Kidney (tissue), 14 donors: Measurements from ENCODE around the gene PRKACG. TPM values are rescaled to one million over a fixed set of nuclear protein-coding genes. Genes with fewer than 3 reads are reported as not detected.

Source experiments
- DNase-seq, 5 donors: peaks; one replicate each; pipeline ENCODE4 v3.0.0-alpha.2; 2013 to 2020
- FAIRE-seq: peaks from 2 replicates; lab custom pipeline; 2012; peaks lifted over from hg19 to GRCh38; lab: Jason Lieb, UNC
- H3K27ac ChIP-seq, 2 donors: one replicate each; pipeline ENCODE4 v1.7.0; 2013; ENCODE audit warnings: low read depth in 2 of 2, low read length in 2 of 2, inconsistent platforms in 1 of 2
- H3K27me3 ChIP-seq: one replicate; pipeline ENCODE4 v1.7.1; 2013; ENCODE audit warnings: low read length, inconsistent platforms; ENCODE audit not compliant: control insufficient read depth, insufficient read depth
- H3K36me3 ChIP-seq, 3 donors: one replicate each; pipeline versions ENCODE4 v1.7.0 to v1.7.1; 2013; ENCODE audit warnings: low read length in 3 of 3, control low read depth in 1 of 3, inconsistent platforms in 1 of 3; ENCODE audit not compliant: insufficient read depth in 3 of 3, control insufficient read depth in 2 of 3
- H3K4me1 ChIP-seq, 3 donors: one replicate each; pipeline versions ENCODE4 v1.7.0 to v1.7.1; 2013; ENCODE audit warnings: low read length in 3 of 3, inconsistent platforms in 1 of 3, low read depth in 1 of 3; ENCODE audit not compliant: control insufficient read depth in 2 of 3, insufficient read depth in 2 of 3
- H3K4me3 ChIP-seq, 3 donors: one replicate each; pipeline versions ENCODE4 v1.7.0 to v1.8.1; 2013; ENCODE audit warnings: low read length in 3 of 3, control low read depth in 1 of 3, inconsistent platforms in 1 of 3
- H3K9ac ChIP-seq, 3 donors: one replicate each; pipeline versions ENCODE4 v1.7.0 to v1.7.1; 2013; ENCODE audit warnings: low read length in 3 of 3, control low read depth in 1 of 3, inconsistent platforms in 1 of 3
- H3K9me3 ChIP-seq, 3 donors: one replicate each; pipeline versions ENCODE4 v1.7.0 to v1.7.1; 2013; ENCODE audit warnings: low read length in 3 of 3, control low read depth in 1 of 3, inconsistent platforms in 1 of 3; ENCODE audit not compliant: control insufficient read depth in 2 of 3, insufficient read depth in 1 of 3
- intact Hi-C: fragments of 100-400 bp; cut with DNase I; formaldehyde crosslinking; loops from one replicate; pipeline ENCODE4 v1.11.1; 2022
- polyA plus RNA-seq: library from polyadenylated mRNA; stranded (reverse); fragments of 350-450 nt; fragmentation: Illumina TruSeq; extraction: RNeasy Lipid Tissue Mini Kit (QIAGEN cat#74804); gene quantifications from one replicate; pipeline ENCODE4 v1.2.3, GENCODE V29; 2014; ENCODE audit warnings: low read depth, low replicate concordance; ENCODE audit not compliant: insufficient read depth
- total RNA-seq: library from RNA; stranded (reverse); fragmentation: NEBNext Ultra II Directional; extraction: Animal tissue kit (Norgen Biotek cat#: 25700); gene quantifications from one replicate; pipeline ENCODE4 v1.2.1, GENCODE V29; 2021
- TF ChIP-seq, protein P1 (sequence below): IDR thresholded peaks from 3 replicates; pipeline ENCODE4 v1.5.1; 2012; ENCODE audit warnings: mild to moderate bottlenecking, moderate library complexity, borderline replicate concordance; ENCODE audit not compliant: insufficient read depth; ENCODE audit errors: extremely low read depth
- donor health status: control.
- donor health status: control.
- donor health status: control.
- donor health status: control.
- donor health status: control.
- donor health status: DM: yes; HTN: yes; CAD: no.
- donor health status: Normal renal cell carcinoma (clear cell type).

The PRKACG gene
- total and polyA plus RNA-seq, 2 donors from 2014 or later: not detected

DNA sequence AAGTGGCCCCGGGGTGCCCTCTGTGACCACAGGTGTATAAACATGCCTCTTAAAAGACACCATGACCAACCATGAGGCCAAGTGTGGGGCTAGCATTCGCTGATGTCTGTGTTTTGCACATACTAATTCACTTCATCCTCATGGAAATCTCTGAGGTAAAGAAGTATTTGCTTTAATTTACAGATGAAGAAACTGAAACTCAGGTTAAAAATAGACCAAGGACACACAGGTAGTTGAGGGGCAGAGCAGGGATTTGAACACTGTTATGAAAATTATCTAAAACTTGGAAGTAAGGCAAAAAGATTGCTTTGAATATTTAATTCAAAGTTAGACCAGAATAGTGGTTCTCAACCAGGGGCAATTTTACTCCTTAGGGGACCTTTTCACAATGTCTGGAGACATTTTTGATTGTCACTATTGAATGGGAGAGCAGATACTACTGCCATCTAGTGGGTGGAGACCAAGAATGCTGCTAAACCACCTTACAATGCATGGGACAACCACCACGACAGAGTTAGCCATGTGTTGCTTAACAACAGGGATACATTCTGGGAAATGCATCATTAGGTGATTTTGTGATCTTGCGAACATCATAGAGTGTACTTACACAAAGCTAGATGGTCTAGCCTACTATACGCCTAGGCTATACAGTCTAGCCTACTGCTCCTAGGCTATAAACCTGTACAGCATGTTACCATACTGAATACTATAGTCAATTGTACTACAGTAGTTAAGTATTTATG, 13.6 kb upstream of the PRKACG start:
- H3K9ac ChIP-seq: no peak overlapping the region
- H3K4me1 ChIP-seq: no peaks in the 10 kb centered on the region
- peak in 3 of 5 donors; percentile 48 to 83 (median 75) for DNase-seq
- no peak overlapping the region for H3K4me3 ChIP-seq
- intact Hi-C loops: no loop called here
- H3K27me3 ChIP-seq: no peaks in the 10 kb centered on the region
- no peak overlapping the region for H3K27ac ChIP-seq
- FAIRE-seq: peak; percentile 56
- H3K36me3 ChIP-seq: no peaks in the 10 kb centered on the region
- peaks cover 0 to 4% (median 0%) of the 10 kb centered on the region in 3 donors for H3K9me3 ChIP-seq
- TF ChIP-seq, protein P1, sequence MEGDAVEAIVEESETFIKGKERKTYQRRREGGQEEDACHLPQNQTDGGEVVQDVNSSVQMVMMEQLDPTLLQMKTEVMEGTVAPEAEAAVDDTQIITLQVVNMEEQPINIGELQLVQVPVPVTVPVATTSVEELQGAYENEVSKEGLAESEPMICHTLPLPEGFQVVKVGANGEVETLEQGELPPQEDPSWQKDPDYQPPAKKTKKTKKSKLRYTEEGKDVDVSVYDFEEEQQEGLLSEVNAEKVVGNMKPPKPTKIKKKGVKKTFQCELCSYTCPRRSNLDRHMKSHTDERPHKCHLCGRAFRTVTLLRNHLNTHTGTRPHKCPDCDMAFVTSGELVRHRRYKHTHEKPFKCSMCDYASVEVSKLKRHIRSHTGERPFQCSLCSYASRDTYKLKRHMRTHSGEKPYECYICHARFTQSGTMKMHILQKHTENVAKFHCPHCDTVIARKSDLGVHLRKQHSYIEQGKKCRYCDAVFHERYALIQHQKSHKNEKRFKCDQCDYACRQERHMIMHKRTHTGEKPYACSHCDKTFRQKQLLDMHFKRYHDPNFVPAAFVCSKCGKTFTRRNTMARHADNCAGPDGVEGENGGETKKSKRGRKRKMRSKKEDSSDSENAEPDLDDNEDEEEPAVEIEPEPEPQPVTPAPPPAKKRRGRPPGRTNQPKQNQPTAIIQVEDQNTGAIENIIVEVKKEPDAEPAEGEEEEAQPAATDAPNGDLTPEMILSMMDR: peak; percentile 57

DNA sequence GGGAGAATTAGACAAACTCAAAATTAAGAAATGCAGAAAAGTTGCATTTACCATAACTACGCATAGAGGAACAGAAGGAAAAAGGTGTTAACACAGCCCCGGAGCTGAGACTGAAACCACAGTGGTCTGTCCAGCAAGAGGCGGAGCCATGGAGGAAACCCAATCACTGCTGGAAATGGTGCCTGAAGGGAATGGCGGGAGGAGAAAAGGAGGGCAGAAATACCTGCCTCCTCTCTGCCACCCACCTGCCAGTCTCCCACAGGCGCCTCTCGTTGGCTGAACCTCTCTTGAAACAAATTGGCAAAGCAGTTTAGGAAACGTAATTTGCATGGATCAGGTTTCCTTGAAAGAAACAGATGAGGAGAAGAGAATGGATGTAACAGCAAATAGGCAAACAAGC, 9.7 kb upstream of the PRKACG start:
- intact Hi-C loops: no loop called here
- H3K9me3 ChIP-seq: no peaks in the 10 kb centered on the region
- no peak overlapping the region for H3K27ac ChIP-seq
- DNase-seq: peak in 2 of 5 donors; percentile 12 to 34
- TF ChIP-seq, protein P1: no peak
- H3K4me3 ChIP-seq: peak overlapping the region in 2 of 3 donors; percentile 54 to 64
- H3K9ac ChIP-seq: no peak overlapping the region
- H3K36me3 ChIP-seq: no peaks in the 10 kb centered on the region
- no peaks in the 10 kb centered on the region for H3K4me1 ChIP-seq
- FAIRE-seq: no peak
- no peaks in the 10 kb centered on the region for H3K27me3 ChIP-seq

DNA sequence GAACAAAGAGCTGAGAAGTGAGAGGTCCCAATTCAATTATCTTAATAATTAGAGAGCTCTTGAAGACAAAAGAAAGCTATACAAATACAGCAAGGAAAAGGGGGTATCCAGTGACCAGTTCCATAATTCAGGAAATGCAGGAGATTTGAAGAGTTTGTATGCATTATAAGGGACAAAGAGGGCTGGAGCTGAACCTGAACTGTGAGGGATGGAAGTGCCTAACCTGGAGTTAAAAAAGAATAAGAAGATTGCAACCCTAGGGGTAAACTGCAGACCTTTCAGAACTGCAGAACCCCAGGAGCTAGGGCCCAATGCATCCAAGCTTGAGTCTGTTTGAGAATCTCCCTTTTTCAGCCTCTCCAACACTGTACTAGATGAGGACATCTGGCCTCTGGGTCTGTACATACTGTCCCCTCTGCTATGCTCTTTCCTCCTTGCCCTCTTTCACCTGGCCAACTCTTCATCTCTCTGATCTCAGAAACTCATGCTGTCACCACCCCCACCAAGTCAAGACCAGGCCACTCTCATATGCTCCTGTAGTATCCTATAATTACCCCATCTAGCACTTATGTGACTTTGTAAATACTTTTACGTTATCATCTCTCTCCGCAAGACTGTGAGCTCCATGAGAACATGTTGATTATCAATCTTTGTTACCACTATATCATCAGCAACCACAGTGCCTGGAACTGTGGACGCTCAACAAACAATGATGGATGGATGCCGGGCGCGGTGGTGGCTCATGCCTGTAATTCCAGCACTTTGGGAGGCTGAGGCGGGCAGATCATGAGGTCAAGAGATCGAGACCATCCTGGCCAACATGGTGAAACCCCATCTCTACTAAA, 6.6 kb upstream of the PRKACG start:
- no peaks in the 10 kb centered on the region for H3K36me3 ChIP-seq
- no peak overlapping the region for H3K9ac ChIP-seq
- DNase-seq (no peak), FAIRE-seq (no peak)
- H3K4me3 ChIP-seq: no peak overlapping the region
- H3K27ac ChIP-seq: no peak overlapping the region
- H3K4me1 ChIP-seq: no peaks in the 10 kb centered on the region
- no peaks in the 10 kb centered on the region for H3K27me3 ChIP-seq
- no peaks in the 10 kb centered on the region for H3K9me3 ChIP-seq
- TF ChIP-seq, protein P1: no peak
- intact Hi-C loops: no loop called here
